ENCODE measurements around the gene GNL1. TPM values are rescaled to one million over a fixed set of nuclear protein-coding genes. Genes with fewer than 3 reads are reported as not detected.

Gene GNL1
- total and polyA plus RNA-seq, 10 of the 15 experiments (the other 5 are each of a cell fraction or from before 2014, with no cell fraction given), result 0.18 to 64.5 (median 45.5) TPM

MicroRNAs encoded within 50 kb of the gene (microRNA counts, 767-probe panel; counts per million panel counts)
- 1,346 counts per million, percentile 48 among the panel's probes with 10 or more counts for microRNA hsa-miR-877-5p

Small RNA genes lying within 50 kb of the gene (microRNA-seq; reads per million reads assigned to microRNA genes)
- gene MIR877, result 117 reads per million, percentile 75 among the genes with 10 or more reads in this experiment

Small RNA genes lying within 50 kb of the gene (small RNA-seq; reads per million reads assigned to genes)
- gene MIR877, result 13.5 reads per million, percentile 96 among the genes with 10 or more reads in this experiment

Other genes with a start within 250 kb of the GNL1 start
Only the 7 nearest of the 16 such genes appear.
- 483 and 499 TPM in 2 replicates for gene HLA-E, start 67.0 kb downstream of the GNL1 start, total RNA-seq (2014; rRNA removed)
- 262 and 265 TPM in 2 replicates for gene HLA-E, start 67.0 kb downstream of the GNL1 start, total RNA-seq (2014; rRNA removed; fragmentation: Illumina TruSeq; extraction: Trizol)
- gene HLA-E, start 67.0 kb downstream of the GNL1 start, total RNA-seq (2021), result 390 and 409 TPM in 2 replicates
- gene HLA-E, start 67.0 kb downstream of the GNL1 start, polyA plus RNA-seq (2011; rRNA removed), result 259 and 321 TPM in 2 replicates
- gene HLA-E, start 67.0 kb downstream of the GNL1 start, polyA plus RNA-seq (2014; fragmentation: Illumina TruSeq; extraction: Trizol), result 157 and 256 TPM in 2 replicates
- gene HLA-E, start 67.0 kb downstream of the GNL1 start, polyA plus RNA-seq (2014; fragmentation: Nextera tagmentation; extraction: Ambion mirVana), result 10 to 100 TPM; 35.1 to 62.3 TPM
- gene HLA-E, start 67.0 kb downstream of the GNL1 start, polyA plus RNA-seq (2014; rRNA removed), result 480 and 510 TPM in 2 replicates
- gene HLA-E, start 67.0 kb downstream of the GNL1 start, polyA plus RNA-seq (2016; fragmentation: Nextera tagmentation; extraction: Ambion mirVana), result 100 to 1,000 TPM; 251 to 272 TPM
- 20.0 and 22.7 TPM in 2 replicates for gene PRR3, start 806 bp upstream of the GNL1 start, total RNA-seq (2014; rRNA removed)
- gene PRR3, start 806 bp upstream of the GNL1 start, total RNA-seq (2014; rRNA removed; fragmentation: Illumina TruSeq; extraction: Trizol), result 18.5 and 19.2 TPM in 2 replicates
- gene PRR3, start 806 bp upstream of the GNL1 start, total RNA-seq (2021), result 19.5 and 20.2 TPM in 2 replicates
- gene PRR3, start 806 bp upstream of the GNL1 start, polyA plus RNA-seq (2011; rRNA removed), result 15.7 and 22.9 TPM in 2 replicates
- 38.2 and 44.6 TPM in 2 replicates for gene PRR3, start 806 bp upstream of the GNL1 start, polyA plus RNA-seq (2014; fragmentation: Illumina TruSeq; extraction: Trizol)
- gene PRR3, start 806 bp upstream of the GNL1 start, polyA plus RNA-seq (2014; fragmentation: Nextera tagmentation; extraction: Ambion mirVana), result 10 to 100 TPM; 14.0 to 16.3 TPM
- 28.5 and 28.8 TPM in 2 replicates for gene PRR3, start 806 bp upstream of the GNL1 start, polyA plus RNA-seq (2014; rRNA removed)
- gene PRR3, start 806 bp upstream of the GNL1 start, polyA plus RNA-seq (2016; fragmentation: Nextera tagmentation; extraction: Ambion mirVana), result 10 to 100 TPM; 18.4 to 20.8 TPM
- 55.2 and 55.3 TPM in 2 replicates for gene ABCF1, start 15.0 kb upstream of the GNL1 start, total RNA-seq (2014; rRNA removed)
- gene ABCF1, start 15.0 kb upstream of the GNL1 start, total RNA-seq (2014; rRNA removed; fragmentation: Illumina TruSeq; extraction: Trizol), result 57.4 and 63.4 TPM in 2 replicates
- gene ABCF1, start 15.0 kb upstream of the GNL1 start, total RNA-seq (2021), result 65.8 and 74.7 TPM in 2 replicates
- gene ABCF1, start 15.0 kb upstream of the GNL1 start, polyA plus RNA-seq (2011; rRNA removed), result 21.8 and 34.6 TPM in 2 replicates
- gene ABCF1, start 15.0 kb upstream of the GNL1 start, polyA plus RNA-seq (2014; fragmentation: Illumina TruSeq; extraction: Trizol), result 68.4 and 79.6 TPM in 2 replicates
- gene ABCF1, start 15.0 kb upstream of the GNL1 start, polyA plus RNA-seq (2014; fragmentation: Nextera tagmentation; extraction: Ambion mirVana), result 10 to 100 TPM; 21.3 to 26.1 TPM
- 45.6 and 49.9 TPM in 2 replicates for gene ABCF1, start 15.0 kb upstream of the GNL1 start, polyA plus RNA-seq (2014; rRNA removed)
- gene ABCF1, start 15.0 kb upstream of the GNL1 start, polyA plus RNA-seq (2016; fragmentation: Nextera tagmentation; extraction: Ambion mirVana), result 10 to 100 TPM; 56.5 to 62.3 TPM
- 81.1 and 83.8 TPM in 2 replicates for gene PPP1R10, start 60.8 kb upstream of the GNL1 start, total RNA-seq (2014; rRNA removed)
- gene PPP1R10, start 60.8 kb upstream of the GNL1 start, total RNA-seq (2014; rRNA removed; fragmentation: Illumina TruSeq; extraction: Trizol), result 42.7 and 42.9 TPM in 2 replicates
- 75.1 and 78.7 TPM in 2 replicates for gene PPP1R10, start 60.8 kb upstream of the GNL1 start, total RNA-seq (2021)
- gene PPP1R10, start 60.8 kb upstream of the GNL1 start, polyA plus RNA-seq (2011; rRNA removed), result 22.9 and 37.6 TPM in 2 replicates
- gene PPP1R10, start 60.8 kb upstream of the GNL1 start, polyA plus RNA-seq (2014; fragmentation: Illumina TruSeq; extraction: Trizol), result 68.0 and 76.2 TPM in 2 replicates
- gene PPP1R10, start 60.8 kb upstream of the GNL1 start, polyA plus RNA-seq (2014; fragmentation: Nextera tagmentation; extraction: Ambion mirVana), result 10 to 100 TPM; 11.3 to 22.6 TPM
- gene PPP1R10, start 60.8 kb upstream of the GNL1 start, polyA plus RNA-seq (2014; rRNA removed), result 36.7 and 37.9 TPM in 2 replicates
- 10 to 100 TPM; 39.6 to 46.1 TPM for gene PPP1R10, start 60.8 kb upstream of the GNL1 start, polyA plus RNA-seq (2016; fragmentation: Nextera tagmentation; extraction: Ambion mirVana)
- 108 and 113 TPM in 2 replicates for gene MRPS18B, start 61.4 kb upstream of the GNL1 start, total RNA-seq (2014; rRNA removed)
- gene MRPS18B, start 61.4 kb upstream of the GNL1 start, total RNA-seq (2014; rRNA removed; fragmentation: Illumina TruSeq; extraction: Trizol), result 112 and 121 TPM in 2 replicates
- gene MRPS18B, start 61.4 kb upstream of the GNL1 start, total RNA-seq (2021), result 80.9 and 87.7 TPM in 2 replicates
- 104 and 133 TPM in 2 replicates for gene MRPS18B, start 61.4 kb upstream of the GNL1 start, polyA plus RNA-seq (2011; rRNA removed)
- 208 and 218 TPM in 2 replicates for gene MRPS18B, start 61.4 kb upstream of the GNL1 start, polyA plus RNA-seq (2014; fragmentation: Illumina TruSeq; extraction: Trizol)
- 100 to 1,000 TPM; 219 to 259 TPM for gene MRPS18B, start 61.4 kb upstream of the GNL1 start, polyA plus RNA-seq (2014; fragmentation: Nextera tagmentation; extraction: Ambion mirVana)
- gene MRPS18B, start 61.4 kb upstream of the GNL1 start, polyA plus RNA-seq (2014; rRNA removed), result 118 and 166 TPM in 2 replicates
- gene MRPS18B, start 61.4 kb upstream of the GNL1 start, polyA plus RNA-seq (2016; fragmentation: Nextera tagmentation; extraction: Ambion mirVana), result 100 to 1,000 TPM; 132 to 147 TPM
- gene ATAT1, start 70.4 kb upstream of the GNL1 start, total RNA-seq (2014; rRNA removed), result 4.5 and 4.7 TPM in 2 replicates
- gene ATAT1, start 70.4 kb upstream of the GNL1 start, total RNA-seq (2014; rRNA removed; fragmentation: Illumina TruSeq; extraction: Trizol), result 2.5 and 2.9 TPM in 2 replicates
- 7.1 and 9.0 TPM in 2 replicates for gene ATAT1, start 70.4 kb upstream of the GNL1 start, total RNA-seq (2021)
- gene ATAT1, start 70.4 kb upstream of the GNL1 start, polyA plus RNA-seq (2011; rRNA removed), result 3.6 and 4.8 TPM in 2 replicates
- 6.8 and 10.2 TPM in 2 replicates for gene ATAT1, start 70.4 kb upstream of the GNL1 start, polyA plus RNA-seq (2014; fragmentation: Illumina TruSeq; extraction: Trizol)
- 1 to 10 TPM; 1.1 to 1.7 TPM for gene ATAT1, start 70.4 kb upstream of the GNL1 start, polyA plus RNA-seq (2014; fragmentation: Nextera tagmentation; extraction: Ambion mirVana)
- 12.7 and 13.1 TPM in 2 replicates for gene ATAT1, start 70.4 kb upstream of the GNL1 start, polyA plus RNA-seq (2014; rRNA removed)
- 10 to 100 TPM; 12.2 to 14.2 TPM for gene ATAT1, start 70.4 kb upstream of the GNL1 start, polyA plus RNA-seq (2016; fragmentation: Nextera tagmentation; extraction: Ambion mirVana)
- 11.4 and 13.5 TPM in 2 replicates for gene C6orf136, start 90.6 kb upstream of the GNL1 start, total RNA-seq (2014; rRNA removed)
- 5.2 and 7.0 TPM in 2 replicates for gene C6orf136, start 90.6 kb upstream of the GNL1 start, total RNA-seq (2014; rRNA removed; fragmentation: Illumina TruSeq; extraction: Trizol)
- 24.1 and 27.5 TPM in 2 replicates for gene C6orf136, start 90.6 kb upstream of the GNL1 start, total RNA-seq (2021)
- 5.2 and 11.0 TPM in 2 replicates for gene C6orf136, start 90.6 kb upstream of the GNL1 start, polyA plus RNA-seq (2011; rRNA removed)
- gene C6orf136, start 90.6 kb upstream of the GNL1 start, polyA plus RNA-seq (2014; fragmentation: Illumina TruSeq; extraction: Trizol), result 14.5 and 18.1 TPM in 2 replicates
- gene C6orf136, start 90.6 kb upstream of the GNL1 start, polyA plus RNA-seq (2014; fragmentation: Nextera tagmentation; extraction: Ambion mirVana), result 10 to 100 TPM in 1 of 2 experiments, 1 to 10 TPM in 1; 10.0 to 14.6 TPM
- 21.1 and 23.7 TPM in 2 replicates for gene C6orf136, start 90.6 kb upstream of the GNL1 start, polyA plus RNA-seq (2014; rRNA removed)
- gene C6orf136, start 90.6 kb upstream of the GNL1 start, polyA plus RNA-seq (2016; fragmentation: Nextera tagmentation; extraction: Ambion mirVana), result 10 to 100 TPM; 15.3 to 15.7 TPM

Data from GM12878 (cell line).